K562 (cell line): Measurements from ENCODE around the gene FLOT2. TPM values are rescaled to one million over a fixed set of nuclear protein-coding genes. Genes with fewer than 3 reads are reported as not detected.

ENCODE experiments used
- ARNT ChIP-seq, 2 experiments: fragments of 450-650 bp; IDR thresholded peaks; 2 replicates each; pipeline ENCODE4 v1.6.1; 2016; ENCODE audit warnings: mild to moderate bottlenecking in 1 of 2
- ASH1L ChIP-seq: fragments of 450-650 bp; IDR thresholded peaks from 2 replicates; pipeline ENCODE4 v1.6.1; 2018; ENCODE audit warnings: borderline replicate concordance, mild to moderate bottlenecking, low read depth; ENCODE audit not compliant: partially characterized antibody
- BHLHE40 ChIP-seq: IDR thresholded peaks from 2 replicates; pipeline ENCODE4 v1.6.1; 2011; ENCODE audit warnings: low read length, improper control_type of control experiment
- CHD2 ChIP-seq: IDR thresholded peaks from 2 replicates; pipeline ENCODE4 v1.6.1; 2011; ENCODE audit warnings: low read depth, low read length
- CHD4 ChIP-seq: fragments of 200-600 bp; sonication (generic); IDR thresholded peaks from 3 replicates; pipeline ENCODE4 v1.6.1; 2012; ENCODE audit warnings: low read depth, mild to moderate bottlenecking, mixed read lengths, low read length, inconsistent platforms; ENCODE audit not compliant: insufficient read depth, insufficient replicate concordance, poor library complexity, severe bottlenecking
- DMBX1 ChIP-seq: fragments of 250-450 bp; sonication (Bioruptor Pico); IDR thresholded peaks from 2 replicates; pipeline ENCODE4 v1.8.0; 2022; ENCODE audit warnings: inconsistent platforms, mild to moderate bottlenecking, moderate library complexity, borderline replicate concordance
- FOXA1 ChIP-seq: fragments of 450-650 bp; IDR thresholded peaks from 2 replicates; pipeline ENCODE4 v1.6.1; 2016; ENCODE audit warnings: mild to moderate bottlenecking, borderline replicate concordance
- GATAD2A ChIP-seq: fragments of 450-650 bp; IDR thresholded peaks from 2 replicates; pipeline ENCODE4 v1.6.1; 2017
- MEF2D ChIP-seq: conservative IDR thresholded peaks from 2 replicates; pipeline ENCODE4 v1.6.1; 2016; ENCODE audit warnings: low read depth, missing genetic modification characterization, missing compliant biosample characterization
- NR2C2 ChIP-seq, 2 experiments: fragments of 200-800 bp in 1 of 2; sonication (Bioruptor generic) in 1 of 2; sonication (generic) in 1 of 2; formaldehyde crosslinking in 1 of 2; IDR thresholded peaks; 2 replicates each; pipeline versions ENCODE4 v1.6.1 to v1.8.0; 2016 to 2022; ENCODE audit warnings: mild to moderate bottlenecking in 1 of 2, missing compliant biosample characterization in 1 of 2, missing genetic modification characterization in 1 of 2, missing genetic modification reagents in 1 of 2
- POLR3A ChIP-seq: IDR thresholded peaks from 2 replicates; pipeline ENCODE4 v1.6.1; 2011; ENCODE audit warnings: borderline replicate concordance, mild to moderate bottlenecking, moderate library complexity; ENCODE audit not compliant: insufficient read length, insufficient read depth; ENCODE audit errors: extremely low read depth
- PTTG1 ChIP-seq: fragments of 450-650 bp; IDR thresholded peaks from 2 replicates; pipeline ENCODE4 v1.6.1; 2016; ENCODE audit warnings: low read depth, mild to moderate bottlenecking, missing genetic modification characterization, missing compliant biosample characterization
- RUNX1 ChIP-seq: sonication (generic); IDR thresholded peaks from 2 replicates; pipeline ENCODE4 v1.6.1; 2016; ENCODE audit warnings: antibody characterized with exemption, low read depth
- SIN3B ChIP-seq: fragments of 450-650 bp; IDR thresholded peaks from 2 replicates; pipeline ENCODE4 v1.6.1; 2017; ENCODE audit warnings: low read depth, mild to moderate bottlenecking, moderate library complexity
- SMARCC2 ChIP-seq: fragments of 450-650 bp; IDR thresholded peaks from 2 replicates; pipeline ENCODE4 v1.6.1; 2017; ENCODE audit warnings: antibody characterized with exemption, moderate library complexity, mild to moderate bottlenecking, low read depth
- TAF15 ChIP-seq: fragments of 200-400 bp; formaldehyde crosslinking; IDR thresholded peaks from 2 replicates; pipeline ENCODE4 v1.6.1; 2017; ENCODE audit warnings: mild to moderate bottlenecking, low read depth, low read length, moderate library complexity
- ZBTB8A ChIP-seq: fragments of 450-650 bp; IDR thresholded peaks from 2 replicates; pipeline ENCODE4 v1.6.1; 2018; ENCODE audit warnings: mild to moderate bottlenecking, moderate library complexity; ENCODE audit not compliant: partially characterized antibody
- ZFP30 ChIP-seq: fragments of 250-450 bp; sonication (Bioruptor Pico); IDR thresholded peaks from 2 replicates; pipeline ENCODE4 v1.8.0; 2022; ENCODE audit warnings: moderate library complexity, mild to moderate bottlenecking, inconsistent platforms, borderline replicate concordance
- ZNF133 ChIP-seq: fragments of 250-450 bp; sonication (Bioruptor Pico); IDR thresholded peaks from 2 replicates; pipeline ENCODE4 v1.4.0; 2020; ENCODE audit warnings: mild to moderate bottlenecking
- ZNF431 ChIP-seq: sonication (generic); formaldehyde crosslinking; IDR thresholded peaks from 2 replicates; pipeline ENCODE4 v1.8.0; 2022; ENCODE audit warnings: mild to moderate bottlenecking, missing genetic modification reagents
- polyA plus RNA-seq, 8 experiments: library from polyadenylated mRNA; depleted of rRNA in 4 of 8; stranded (reverse) in 5 of 8; unstranded in 3 of 8; fragments of >200 nt; fragmentation: Nextera tagmentation in 2 of 8; fragmentation: Illumina TruSeq in 1 of 8; extraction: Ambion mirVana in 2 of 8; extraction: Trizol in 1 of 8; gene quantifications; 2 replicates each; pipeline versions ENCODE4 v1.2.1 to v1.2.3, GENCODE V29; 2011 to 2014; ENCODE audit warnings: inconsistent platforms in 1 of 8, missing spikeins in 1 of 8
- total RNA-seq, 7 experiments: library from RNA; depleted of rRNA in 6 of 7; stranded (reverse); fragments of >200 nt in 6 of 7; fragmentation: Illumina TruSeq in 2 of 7; extraction: Trizol in 2 of 7; gene quantifications; 2 replicates each; pipeline versions ENCODE4 v1.2.1 to v1.2.3, GENCODE V29; 2011 to 2021; ENCODE audit warnings: low replicate concordance in 1 of 7
- TF ChIP-seq, protein P1 (sequence below): fragments of 250-450 bp; sonication (Bioruptor Pico); IDR thresholded peaks from 2 replicates; pipeline ENCODE4 v1.5.0; 2021; ENCODE audit warnings: mild to moderate bottlenecking, borderline replicate concordance
- TF ChIP-seq, protein P2 (sequence below): IDR thresholded peaks from 3 replicates; pipeline ENCODE4 v1.6.1; 2011; ENCODE audit warnings: borderline replicate concordance, mild to moderate bottlenecking; ENCODE audit not compliant: insufficient read length, insufficient read depth
- TF ChIP-seq, protein P3 (sequence below): sonication (generic); formaldehyde crosslinking; IDR thresholded peaks from 2 replicates; pipeline ENCODE4 v1.8.1; 2023; ENCODE audit warnings: mild to moderate bottlenecking, missing genetic modification reagents

FLOT2 gene
- total and polyA plus RNA-seq, 9 of the 15 experiments (the other 6 are each of a cell fraction or from before 2014, with no cell fraction given) = 17.5 to 138 (median 41.7) TPM

DNA sequence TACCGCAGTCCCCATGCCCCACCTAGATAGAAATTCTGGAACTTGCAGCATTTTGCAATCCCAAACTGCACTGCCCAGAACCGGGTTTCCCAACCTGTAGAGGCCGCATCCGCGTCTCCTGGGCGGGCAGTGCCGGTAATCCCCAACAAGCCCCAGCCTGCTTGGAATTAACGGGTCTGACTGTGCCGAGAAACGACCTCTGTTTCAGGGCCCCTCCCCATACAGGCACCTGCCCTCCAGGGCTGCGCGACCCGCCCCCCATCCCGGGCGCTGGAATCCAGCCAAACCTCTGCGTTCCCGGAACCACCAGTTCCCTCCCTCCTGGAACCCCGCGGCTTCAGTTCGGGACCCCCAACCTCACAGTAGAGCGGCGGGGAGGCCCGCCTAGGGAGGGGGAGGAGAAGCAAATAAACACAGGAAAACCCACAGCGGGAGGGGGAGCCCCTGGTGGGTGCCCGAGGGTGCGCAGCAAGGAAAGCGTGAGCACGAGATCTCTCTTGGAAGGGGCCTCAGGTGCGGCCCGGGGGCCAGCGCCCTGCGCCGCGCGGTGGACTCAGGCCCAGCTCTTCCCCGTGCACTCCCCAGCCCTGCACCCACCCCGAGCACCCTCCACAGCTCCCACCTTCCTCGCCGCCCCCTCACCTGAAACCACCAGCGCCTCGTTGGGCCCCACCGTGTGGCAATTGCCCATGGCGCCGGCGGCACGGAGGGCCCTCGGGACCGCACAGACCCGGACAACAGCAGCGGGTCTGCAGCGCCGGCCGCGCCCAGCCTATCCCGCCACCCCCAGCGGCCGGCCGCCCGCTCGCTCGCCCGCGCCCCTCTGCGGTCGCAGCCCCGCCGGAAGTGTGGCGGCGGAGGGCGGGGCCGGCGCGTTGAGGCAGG is at the start of gene FLOT2 (continued):
- no peak; the same call in 1 of the 2 replicates for TF ChIP-seq SIN3B
- TF ChIP-seq FOXA1 = no peak
- TF ChIP-seq ZNF431 (CRISPR knock-in tag) = no peak
- TF ChIP-seq BHLHE40 = peak; percentile 66
- no peak for TF ChIP-seq TAF15
- TF ChIP-seq MEF2D (tag) = no peak
- no peak; the same call in 1 of the 2 replicates for TF ChIP-seq SMARCC2
- TF ChIP-seq, protein P1, sequence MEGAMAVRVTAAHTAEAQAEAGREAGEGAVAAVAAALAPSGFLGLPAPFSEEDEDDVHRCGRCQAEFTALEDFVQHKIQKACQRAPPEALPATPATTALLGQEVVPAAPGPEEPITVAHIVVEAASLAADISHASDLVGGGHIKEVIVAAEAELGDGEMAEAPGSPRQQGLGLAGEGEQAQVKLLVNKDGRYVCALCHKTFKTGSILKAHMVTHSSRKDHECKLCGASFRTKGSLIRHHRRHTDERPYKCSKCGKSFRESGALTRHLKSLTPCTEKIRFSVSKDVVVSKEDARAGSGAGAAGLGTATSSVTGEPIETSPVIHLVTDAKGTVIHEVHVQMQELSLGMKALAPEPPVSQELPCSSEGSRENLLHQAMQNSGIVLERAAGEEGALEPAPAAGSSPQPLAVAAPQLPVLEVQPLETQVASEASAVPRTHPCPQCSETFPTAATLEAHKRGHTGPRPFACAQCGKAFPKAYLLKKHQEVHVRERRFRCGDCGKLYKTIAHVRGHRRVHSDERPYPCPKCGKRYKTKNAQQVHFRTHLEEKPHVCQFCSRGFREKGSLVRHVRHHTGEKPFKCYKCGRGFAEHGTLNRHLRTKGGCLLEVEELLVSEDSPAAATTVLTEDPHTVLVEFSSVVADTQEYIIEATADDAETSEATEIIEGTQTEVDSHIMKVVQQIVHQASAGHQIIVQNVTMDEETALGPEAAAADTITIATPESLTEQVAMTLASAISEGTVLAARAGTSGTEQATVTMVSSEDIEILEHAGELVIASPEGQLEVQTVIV (CRISPR knock-in tag) = no peak; the same call in 1 of the 2 replicates
- TF ChIP-seq ARNT (IDR thresholded peaks at IDR 0.05) = no peak
- TF ChIP-seq ASH1L = no peak
- TF ChIP-seq, protein P2, sequence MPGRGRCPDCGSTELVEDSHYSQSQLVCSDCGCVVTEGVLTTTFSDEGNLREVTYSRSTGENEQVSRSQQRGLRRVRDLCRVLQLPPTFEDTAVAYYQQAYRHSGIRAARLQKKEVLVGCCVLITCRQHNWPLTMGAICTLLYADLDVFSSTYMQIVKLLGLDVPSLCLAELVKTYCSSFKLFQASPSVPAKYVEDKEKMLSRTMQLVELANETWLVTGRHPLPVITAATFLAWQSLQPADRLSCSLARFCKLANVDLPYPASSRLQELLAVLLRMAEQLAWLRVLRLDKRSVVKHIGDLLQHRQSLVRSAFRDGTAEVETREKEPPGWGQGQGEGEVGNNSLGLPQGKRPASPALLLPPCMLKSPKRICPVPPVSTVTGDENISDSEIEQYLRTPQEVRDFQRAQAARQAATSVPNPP = no peak
- no peak for TF ChIP-seq CHD4
- 0 out of 2 replicates have a peak, but pooled peaks have one; percentile 6 for TF ChIP-seq CHD2
- 0 out of 2 replicates have a peak, but pooled peaks have one; percentile 35 for TF ChIP-seq ZNF133 (CRISPR knock-in tag)
- TF ChIP-seq NR2C2 (CRISPR knock-in tag; IDR thresholded peaks at IDR 0.05) = peak; percentile 9; the same call in 1 of the 2 replicates
- no peak for TF ChIP-seq NR2C2 (tag; IDR thresholded peaks at IDR 0.05)
- peak; percentile 79; the same call in 1 of the 2 replicates for TF ChIP-seq RUNX1
- TF ChIP-seq, protein P3, sequence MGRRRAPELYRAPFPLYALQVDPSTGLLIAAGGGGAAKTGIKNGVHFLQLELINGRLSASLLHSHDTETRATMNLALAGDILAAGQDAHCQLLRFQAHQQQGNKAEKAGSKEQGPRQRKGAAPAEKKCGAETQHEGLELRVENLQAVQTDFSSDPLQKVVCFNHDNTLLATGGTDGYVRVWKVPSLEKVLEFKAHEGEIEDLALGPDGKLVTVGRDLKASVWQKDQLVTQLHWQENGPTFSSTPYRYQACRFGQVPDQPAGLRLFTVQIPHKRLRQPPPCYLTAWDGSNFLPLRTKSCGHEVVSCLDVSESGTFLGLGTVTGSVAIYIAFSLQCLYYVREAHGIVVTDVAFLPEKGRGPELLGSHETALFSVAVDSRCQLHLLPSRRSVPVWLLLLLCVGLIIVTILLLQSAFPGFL (CRISPR knock-in tag) = no peak
- no peak for TF ChIP-seq ZFP30 (CRISPR knock-in tag)
- no peak for TF ChIP-seq PTTG1 (tag)
- no peak; the same call in 1 of the 2 replicates for TF ChIP-seq GATAD2A
- TF ChIP-seq ZBTB8A = no peak
- TF ChIP-seq POLR3A = no peak
- no peak for TF ChIP-seq DMBX1 (CRISPR knock-in tag)
